NCI-H510A treated with DMSO at 0.1 percent for 48 hours (cell line): ENCODE measurements around the gene PIP4K2A.
A peak's percentile ranks its signal among the peaks of the same experiment; 100 is the strongest.

Experiments used
- DNase-seq: peaks from one replicate; lab custom pipeline; 2025; lab: John Stamatoyannopoulos, UW

PIP4K2A gene

DNA sequence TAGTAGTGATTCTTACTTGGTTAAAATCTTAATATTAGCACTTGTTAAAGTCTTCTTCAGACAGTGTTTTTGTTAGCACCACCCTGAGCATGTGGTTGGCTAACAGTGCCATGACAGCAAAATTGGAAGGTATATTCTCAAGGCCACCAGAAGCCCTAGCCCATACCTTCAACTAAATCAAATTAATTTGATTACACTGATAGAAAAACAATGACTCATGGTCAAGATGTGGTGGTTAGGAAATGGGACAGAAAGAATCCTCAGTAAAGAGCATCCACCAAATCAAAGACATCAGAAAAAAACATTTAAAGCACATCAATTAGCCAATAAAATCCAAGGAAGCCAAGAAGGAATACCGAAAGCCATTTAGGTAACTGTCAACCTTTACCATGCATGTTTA lies 75.5 kb downstream of the PIP4K2A start:
- DNase-seq = no peak

DNA sequence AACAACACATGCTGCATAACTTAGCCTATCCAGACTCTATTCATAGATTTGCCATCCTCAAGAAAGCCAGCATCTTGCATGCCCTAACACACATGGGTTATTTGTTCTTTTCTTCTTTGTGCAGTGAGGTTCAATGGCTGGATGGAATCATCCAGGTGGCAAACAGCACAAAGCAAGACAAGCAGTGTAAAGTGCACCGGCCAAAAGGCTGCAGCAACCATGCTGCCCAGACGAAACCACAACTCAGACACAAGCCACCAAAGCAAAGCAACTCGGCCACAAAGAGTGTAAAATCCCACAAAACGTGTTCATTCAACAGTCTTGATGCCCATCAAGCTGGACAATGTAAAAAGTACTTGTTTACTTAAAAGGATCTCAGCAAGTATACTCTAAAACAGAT lies 76.9 kb downstream of the PIP4K2A start:
- DNase-seq = no peak

DNA sequence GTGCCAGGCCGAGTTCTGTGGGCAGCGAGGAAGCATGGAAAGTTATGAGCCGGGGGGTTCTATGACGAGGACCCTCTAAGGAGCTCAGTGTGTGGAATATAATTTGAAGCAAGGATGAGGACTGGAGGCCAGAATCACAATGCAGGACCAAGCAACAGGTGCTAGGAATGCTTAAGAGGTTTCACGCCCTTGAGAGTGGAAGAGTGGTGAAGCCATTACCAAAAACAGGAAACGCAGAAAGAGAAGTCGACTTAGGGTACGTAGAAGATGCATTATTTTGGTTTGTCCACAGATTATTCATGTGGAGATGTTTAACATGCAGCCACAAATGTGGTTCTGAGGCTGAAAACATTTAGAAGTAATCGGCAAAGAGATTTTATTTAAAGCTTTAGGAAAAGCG lies 78.7 kb downstream of the PIP4K2A start:
- DNase-seq = no peak

DNA sequence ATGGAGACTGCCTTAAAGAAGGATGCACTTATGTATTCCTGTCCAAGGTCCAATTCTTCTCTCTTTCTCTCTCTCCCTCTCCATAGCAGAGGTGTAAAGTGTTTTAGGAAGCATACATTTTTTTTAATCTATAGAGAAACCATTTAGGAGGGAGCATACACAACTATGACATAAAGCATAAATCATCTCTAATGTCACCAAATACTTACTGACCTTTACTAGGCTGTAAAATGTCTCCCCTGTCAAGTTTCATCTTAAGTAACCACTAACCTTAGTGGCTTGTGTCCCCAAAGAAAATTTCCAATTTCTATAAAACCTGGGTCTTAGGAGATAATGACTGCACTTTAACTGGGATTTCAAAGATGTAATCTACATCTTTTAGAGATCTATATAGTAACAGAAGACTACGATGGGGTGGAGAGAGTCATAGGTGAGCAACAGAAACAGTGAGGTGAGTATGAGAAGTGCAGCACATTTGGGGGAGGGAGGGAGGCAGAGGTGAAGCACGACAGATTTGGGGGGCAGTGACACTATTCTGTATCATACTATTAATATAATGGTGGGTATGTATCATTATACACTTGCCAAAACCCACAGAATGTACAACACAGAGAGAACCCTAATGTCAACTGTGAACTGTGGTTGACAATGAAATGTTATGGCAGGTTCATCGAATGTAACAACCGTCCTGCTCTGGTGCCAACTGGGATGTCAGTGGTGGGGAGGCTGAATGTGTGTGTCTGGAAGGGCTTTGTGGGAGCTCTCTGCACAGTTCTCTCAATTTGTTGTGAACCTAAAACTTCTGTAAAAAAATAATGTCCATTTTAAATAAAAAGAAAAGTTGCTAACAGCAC lies 79.5 kb downstream of the PIP4K2A start:
- no peak for DNase-seq

DNA sequence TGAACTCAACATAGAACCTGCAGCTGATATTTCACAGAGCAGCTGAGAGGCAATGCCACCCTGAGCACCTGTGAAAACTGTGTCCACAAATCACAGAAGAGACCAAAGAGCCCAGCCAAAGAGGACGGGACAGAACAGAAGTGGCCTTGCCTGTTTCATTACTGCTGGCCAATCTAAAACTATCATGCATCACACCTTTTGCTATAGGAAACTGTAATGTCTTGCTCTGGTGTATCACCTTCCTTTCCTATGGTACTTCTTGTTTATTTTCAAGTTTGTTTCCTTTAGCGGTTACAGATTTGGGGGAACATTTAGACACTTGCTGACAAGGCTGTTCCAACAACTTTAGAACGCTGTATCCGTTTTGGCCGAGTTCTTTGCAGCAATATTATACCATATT lies 80.3 kb downstream of the PIP4K2A start:
- no peak for DNase-seq

DNA sequence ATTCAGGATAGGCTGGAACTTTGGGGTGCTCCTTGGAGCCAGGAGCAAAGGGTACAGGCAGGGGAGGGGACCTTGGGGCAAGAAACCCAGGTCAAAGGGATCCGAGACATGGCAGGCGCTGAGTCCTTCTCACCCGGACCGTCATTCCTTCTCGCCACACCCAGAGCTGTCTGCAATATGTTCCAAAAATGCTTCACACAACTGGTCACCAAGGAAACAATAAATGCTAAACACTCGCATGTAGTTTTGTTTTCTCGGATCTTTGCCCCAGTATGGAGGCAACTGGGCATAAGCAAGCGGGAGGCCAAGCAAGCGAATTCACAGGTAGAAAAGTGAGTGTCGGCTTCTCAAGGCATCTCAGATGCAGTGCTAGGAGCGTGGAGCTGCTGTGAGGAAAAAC lies 80.8 kb downstream of the PIP4K2A start:
- DNase-seq = no peak

DNA sequence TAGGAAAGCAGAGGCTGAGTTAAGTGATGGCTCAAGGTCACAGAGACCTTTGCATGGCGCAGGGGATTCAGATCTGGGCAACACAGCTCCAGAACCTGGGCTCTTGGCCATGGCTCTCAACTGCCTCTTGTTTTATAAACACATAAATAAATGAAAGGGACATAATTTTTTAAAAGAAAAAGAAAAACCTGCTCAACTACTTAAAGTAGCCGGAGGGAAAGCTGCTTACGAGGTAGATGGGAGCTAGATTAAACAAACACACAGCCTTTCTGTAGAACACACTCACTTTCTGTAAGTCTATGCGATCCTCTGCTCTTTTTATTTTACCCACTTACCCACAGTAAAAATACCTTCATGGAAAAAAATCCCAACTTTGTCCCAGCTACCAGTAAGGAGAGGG lies 81.3 kb downstream of the PIP4K2A start:
- no peak for DNase-seq

DNA sequence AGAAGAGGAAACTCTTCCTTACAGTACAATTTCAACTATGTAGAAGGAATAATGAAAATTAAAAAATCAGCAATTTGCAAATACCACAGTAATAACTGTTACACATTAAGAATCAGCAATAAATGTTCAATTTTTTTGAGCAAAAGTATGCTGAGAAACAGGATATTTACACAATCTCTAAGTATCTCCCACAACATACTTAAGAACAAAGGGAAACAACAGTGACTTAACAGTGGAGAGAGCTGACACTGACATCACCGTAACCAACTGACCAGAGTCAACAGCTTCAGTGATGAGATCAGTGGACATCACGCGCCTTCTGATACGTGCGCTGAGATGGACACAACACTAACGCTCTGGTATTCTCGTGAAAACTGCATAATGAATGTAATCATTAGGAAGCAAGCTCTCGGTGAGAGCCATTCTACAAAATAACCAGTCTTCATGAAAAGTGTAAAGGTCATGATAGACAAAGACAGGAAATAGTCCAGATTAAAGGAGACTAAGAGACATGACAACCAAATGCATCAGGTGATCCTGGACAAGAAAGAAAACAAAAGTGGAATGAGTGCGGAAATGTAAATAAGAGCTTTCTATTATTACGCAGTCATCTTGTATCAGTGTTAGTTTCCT lies 82.6 kb downstream of the PIP4K2A start:
- no peak for DNase-seq

DNA sequence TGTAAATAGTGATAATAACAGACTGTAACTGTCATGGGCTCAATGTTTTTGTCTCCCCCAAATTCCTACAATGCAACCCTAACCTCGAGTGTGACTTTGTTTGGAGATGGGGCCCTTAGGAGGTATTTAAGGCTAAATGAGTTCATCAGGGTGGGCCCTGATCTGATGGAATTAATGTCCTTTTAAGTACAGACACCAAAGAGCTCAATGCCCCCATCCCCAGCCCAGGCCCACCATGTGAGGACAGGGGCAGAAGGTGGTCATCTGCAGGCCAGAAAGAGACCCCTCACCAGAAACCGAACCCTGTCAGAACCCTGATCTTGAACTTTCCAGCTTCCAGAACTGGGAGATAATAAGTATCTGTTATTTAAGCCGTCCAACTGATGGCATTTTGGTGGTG lies 83.2 kb downstream of the PIP4K2A start:
- DNase-seq = no peak

DNA sequence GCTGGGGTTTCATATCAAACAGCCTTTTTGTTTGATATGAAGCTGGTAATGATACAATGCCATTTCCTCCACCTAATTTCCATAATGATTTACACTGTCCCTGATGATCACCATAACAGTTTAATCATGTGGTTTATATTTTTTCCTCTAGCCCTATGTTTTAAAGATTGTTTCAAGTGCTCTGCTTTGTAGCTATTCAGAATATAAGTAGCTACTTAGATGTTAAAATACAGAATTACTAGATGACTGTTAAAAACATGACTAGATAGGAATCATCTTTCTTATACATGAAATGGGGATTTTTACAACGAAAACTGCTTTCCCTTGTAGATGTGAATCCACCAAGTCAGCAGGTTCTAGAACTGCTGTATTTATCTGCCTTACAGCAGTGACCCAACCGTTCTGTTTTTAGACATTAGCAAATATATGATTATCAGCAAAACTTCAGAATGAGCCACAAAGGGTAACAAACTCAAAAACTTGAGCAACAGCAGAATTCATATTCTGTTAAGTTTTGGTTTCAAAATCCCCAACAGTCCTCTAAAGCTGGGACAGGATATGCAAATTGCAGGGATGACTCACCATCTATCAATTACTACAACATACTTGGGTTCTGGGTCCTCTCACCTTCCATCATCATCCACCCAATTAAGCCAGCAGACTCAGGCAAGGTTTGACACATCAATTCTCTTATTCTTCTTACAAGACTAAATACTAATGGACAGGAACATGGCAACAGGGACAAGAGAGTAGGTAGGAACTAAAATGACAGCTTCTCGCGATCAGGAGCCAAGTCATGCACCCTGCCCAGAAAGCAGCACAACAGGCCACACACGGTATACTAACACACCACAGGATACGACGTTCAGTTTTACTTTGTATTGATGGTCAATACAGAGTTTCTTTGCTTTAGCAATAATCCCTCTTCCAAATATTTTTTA lies 83.9 kb downstream of the PIP4K2A start:
- DNase-seq = no peak

DNA sequence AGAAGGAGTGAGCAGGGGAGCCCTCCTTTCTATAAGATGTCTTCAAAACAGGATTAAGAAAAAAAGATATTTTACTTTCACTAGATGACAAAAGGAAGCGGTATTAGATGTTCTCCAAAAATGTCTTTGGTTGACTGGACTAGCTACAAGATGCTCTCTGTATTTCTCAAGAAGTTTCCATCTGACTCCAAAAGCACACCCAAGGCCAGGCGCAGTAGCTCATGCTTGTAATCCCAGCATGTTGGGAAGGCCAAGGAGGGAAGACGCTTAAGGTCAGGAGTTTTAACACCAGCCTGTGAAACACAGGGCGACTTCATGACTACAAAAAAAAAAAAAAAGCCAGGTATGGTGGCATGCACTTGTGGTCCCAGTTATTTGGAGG lies 84.5 kb downstream of the PIP4K2A start:
- DNase-seq = no peak

DNA sequence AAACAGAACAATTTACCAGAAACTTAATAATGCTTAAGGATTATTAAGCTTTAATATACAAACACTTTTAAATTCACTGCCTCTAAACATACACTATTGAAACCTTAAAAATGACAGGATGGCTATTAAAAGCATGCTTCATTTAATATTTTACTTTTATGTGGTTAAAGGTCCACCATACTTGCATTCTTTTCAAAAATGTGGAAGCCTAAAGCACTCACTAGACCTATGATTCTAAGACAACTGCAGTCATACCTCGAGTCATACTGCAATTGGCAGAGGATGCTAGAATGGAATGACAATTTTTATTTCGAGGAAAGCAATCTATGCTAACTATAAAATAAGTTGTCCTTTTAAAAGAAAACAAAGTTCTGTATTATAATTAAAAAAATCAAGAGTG lies 85.3 kb downstream of the PIP4K2A start:
- DNase-seq = no peak

DNA sequence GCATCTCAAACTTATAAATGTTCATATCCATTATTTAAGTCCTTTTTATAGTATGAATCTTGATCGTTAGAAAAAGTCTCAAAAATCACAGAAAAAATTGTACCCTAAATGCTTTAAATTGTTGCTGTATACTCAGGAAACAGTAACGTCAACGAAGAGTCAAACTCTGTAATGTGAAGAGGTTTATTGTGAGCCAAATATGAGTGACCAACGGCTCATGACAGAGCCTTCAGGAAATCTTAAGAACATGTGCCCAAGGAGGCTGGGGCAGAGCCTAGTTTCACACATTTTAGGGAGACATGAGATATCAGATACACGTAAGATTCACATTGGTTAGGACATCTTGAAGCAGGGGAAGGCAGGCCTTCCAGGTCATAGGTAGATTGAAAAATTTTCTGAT lies 86.1 kb downstream of the PIP4K2A start:
- DNase-seq = no peak

DNA sequence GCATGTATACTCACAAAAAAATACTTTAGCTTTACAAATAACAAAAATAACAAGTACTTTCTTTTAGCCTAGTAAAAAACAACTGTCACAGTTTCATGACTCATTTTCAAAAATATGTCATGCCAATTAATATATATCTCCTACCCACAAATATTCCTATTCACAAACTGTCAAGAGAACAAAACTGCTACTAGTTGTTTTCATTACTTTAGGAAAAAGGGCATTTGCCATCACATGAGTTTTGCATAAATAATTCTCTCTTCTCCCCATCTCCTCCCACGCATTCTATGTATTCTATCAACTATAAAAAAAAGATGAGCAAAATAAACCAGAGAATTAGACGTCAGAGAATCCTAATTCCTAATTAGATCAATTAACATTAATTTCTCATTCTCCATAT lies 87.6 kb downstream of the PIP4K2A start:
- DNase-seq = no peak

DNA sequence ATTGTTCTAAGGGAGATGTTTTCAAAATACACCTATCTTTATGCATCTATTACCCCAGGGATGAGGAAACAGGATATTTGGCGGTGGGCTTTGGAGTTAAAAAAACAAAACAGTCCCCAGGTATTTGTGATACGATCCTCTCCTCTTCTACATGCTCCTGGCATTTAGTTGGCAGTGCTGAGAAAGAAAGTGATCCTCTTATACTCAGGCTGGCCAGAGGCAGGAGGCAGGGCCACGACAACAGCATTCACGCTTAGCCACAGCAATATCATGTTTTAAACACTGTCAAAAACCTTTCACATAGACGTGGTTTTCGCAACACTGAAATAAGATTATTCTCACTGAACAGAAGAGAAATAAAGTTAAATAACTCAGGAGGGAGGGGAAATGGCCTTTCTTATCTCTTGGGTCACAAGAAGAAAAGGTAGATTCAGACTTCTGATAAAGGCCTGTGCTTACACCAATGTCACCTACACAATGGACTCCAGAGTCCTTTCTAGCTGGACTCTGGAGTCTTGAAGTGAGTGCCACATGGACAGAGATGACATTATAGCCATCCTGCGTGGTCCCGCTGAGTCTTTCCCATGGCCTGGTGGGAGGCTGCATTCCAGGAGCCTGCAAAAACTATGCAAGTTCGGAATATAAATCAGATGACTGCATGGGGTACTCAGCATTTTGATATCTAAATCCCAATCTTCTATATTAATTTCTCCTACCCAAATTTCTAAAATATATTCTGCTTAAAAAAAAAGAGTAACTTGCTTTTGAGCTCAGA lies 88.7 kb downstream of the PIP4K2A start:
- no peak for DNase-seq

DNA sequence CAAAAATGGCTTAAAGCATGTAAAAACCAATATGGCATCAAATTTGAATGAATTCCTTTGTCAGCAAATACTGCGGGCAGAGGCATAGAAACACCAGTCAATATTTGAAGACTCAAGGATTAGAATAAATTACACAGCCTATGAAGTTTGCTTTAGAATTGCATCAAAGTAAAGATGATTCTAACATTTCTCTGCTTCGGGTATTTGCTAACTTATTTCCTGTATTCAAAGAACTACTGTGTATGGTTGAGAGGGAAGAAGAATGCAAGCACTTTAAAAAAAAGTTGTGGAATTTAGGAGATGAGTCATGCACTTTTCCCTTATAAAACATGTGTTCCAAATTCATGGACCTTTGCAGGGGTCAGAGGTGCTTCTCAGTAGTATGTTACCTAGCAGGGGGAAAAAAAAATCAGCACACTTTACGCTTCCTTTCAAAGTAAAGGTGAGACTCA lies 90.1 kb downstream of the PIP4K2A start:
- DNase-seq = no peak

DNA sequence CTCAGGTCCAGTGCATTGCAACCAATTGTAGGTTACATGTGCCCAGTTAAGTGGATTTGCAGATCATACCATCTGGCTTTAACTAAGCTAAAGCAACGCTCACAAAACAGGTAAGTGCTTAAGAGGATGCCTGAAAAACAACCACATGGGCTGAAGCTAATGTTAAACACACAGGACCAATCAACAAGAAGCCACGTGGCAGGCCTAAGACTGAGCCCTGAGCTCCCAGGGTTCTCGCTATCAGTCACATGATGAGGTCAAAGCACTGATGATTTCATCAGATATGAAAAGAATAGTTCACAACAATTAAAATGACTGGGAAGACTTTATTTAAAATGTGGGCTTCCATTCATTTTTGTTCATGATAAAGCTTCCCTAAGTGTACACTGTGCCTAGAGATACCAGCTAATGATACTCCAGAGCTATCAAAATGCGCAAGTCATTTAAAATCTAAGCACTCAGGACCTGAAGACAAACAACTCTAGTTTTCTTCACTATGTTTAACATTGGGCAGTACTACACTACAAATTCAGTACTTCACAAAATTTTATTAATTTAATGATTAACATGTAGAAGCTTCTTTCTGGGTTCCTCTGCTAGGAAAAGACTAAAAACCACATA lies 90.6 kb downstream of the PIP4K2A start:
- peak; percentile 24 for DNase-seq

DNA sequence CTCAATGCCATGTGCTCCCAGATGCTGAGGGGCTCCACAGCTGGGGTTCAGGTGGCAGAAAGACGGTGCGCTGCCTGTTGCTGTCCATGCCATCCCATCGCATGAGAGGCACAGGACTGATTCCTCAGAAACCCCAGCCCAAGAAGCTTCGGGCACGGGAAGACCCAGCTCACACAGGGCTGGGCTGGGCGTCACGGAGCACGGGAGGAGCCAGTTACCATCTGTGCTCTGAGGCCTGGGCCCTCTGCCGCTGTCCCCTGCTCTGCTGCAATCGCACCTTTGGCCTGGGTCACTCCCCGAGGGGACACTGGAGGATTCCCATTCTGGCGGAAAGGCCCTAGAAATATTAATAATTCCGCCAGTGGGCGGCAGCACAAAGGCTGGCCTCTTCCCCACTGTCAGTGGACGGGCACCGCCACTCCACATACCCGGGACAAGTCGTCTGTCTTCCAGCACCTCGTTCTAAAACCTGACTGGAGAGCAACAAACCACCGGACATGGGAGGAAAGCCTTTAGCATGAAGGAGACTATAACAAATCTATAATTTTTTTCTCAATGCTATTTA lies 92.1 kb downstream of the PIP4K2A start:
- DNase-seq = no peak

DNA sequence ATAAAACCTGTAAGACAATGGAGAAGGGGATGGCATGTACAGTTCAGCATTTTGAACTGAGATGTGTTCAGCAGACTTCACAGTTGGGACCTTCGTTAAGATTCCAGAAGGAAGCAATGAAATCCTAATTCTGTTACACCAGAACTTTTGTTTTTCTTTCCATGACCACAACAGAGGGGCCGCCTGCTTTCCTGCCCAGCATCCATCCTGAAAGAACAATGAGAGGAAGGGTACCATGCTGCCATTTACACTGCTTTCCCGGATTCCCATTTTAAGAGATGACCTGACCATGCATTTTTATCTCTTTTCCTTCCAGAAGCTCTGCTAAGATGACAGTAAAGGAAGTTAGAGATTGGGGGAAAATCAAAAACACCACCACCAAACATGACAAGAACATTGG lies 92.7 kb downstream of the PIP4K2A start:
- DNase-seq = no peak

DNA sequence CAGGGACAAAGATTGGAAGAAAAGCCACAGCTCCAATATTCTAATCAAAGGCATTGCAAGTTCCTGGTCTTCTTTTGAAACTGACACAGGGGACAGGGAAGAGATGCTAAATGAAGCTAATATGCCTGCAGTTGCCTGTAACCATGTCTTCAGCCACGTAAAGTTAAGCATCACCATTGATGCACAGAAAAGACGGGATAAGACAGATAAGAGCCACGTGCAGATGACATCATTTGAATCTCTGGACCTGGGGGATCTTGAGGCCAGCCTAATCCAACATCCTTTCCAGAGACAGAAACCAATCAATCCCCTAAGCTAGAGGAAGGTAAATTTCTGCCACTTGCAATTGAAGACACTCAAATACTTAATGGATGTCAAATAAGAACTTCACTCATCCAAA lies 93.4 kb downstream of the PIP4K2A start:
- no peak for DNase-seq
